Measurements from ENCODE around the gene RPL36AL.

Gene RPL36AL

DNA sequence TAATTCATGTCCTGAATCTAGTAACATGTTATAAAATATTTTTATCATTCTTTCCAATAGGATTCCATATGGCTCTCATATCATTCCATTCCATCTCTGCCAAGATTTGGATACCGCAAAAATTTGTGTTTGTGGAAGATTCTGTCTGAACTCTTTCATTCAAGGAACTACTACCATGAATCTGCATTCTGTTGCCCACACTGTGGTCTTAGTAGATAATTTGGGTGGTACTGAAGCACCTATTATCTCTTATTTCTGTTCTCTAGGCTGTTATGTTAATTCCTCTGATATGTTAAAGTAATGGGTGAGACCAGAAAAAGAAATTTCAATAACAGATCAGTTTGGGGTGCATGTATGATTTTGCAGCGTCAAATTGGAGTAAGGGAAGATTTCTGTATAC is 6.2 kb downstream of the RPL36AL start:
- Histone ChIP-seq H3K27ac (replicated peaks) (no peak overlapping the region), H3K27me3 (ENCODE audit: insufficient read depth, poor library complexity, severe bottlenecking) (no peaks in the 10 kb centered on the region), H3K4me3 (replicated peaks; ENCODE audit: insufficient read depth, low read length) (no peak overlapping the region)
- no peak for TF ChIP-seq POLR2AphosphoS5 (IDR thresholded peaks at IDR 0.05; ENCODE audit: low read depth)
- TF ChIP-seq, protein P1, sequence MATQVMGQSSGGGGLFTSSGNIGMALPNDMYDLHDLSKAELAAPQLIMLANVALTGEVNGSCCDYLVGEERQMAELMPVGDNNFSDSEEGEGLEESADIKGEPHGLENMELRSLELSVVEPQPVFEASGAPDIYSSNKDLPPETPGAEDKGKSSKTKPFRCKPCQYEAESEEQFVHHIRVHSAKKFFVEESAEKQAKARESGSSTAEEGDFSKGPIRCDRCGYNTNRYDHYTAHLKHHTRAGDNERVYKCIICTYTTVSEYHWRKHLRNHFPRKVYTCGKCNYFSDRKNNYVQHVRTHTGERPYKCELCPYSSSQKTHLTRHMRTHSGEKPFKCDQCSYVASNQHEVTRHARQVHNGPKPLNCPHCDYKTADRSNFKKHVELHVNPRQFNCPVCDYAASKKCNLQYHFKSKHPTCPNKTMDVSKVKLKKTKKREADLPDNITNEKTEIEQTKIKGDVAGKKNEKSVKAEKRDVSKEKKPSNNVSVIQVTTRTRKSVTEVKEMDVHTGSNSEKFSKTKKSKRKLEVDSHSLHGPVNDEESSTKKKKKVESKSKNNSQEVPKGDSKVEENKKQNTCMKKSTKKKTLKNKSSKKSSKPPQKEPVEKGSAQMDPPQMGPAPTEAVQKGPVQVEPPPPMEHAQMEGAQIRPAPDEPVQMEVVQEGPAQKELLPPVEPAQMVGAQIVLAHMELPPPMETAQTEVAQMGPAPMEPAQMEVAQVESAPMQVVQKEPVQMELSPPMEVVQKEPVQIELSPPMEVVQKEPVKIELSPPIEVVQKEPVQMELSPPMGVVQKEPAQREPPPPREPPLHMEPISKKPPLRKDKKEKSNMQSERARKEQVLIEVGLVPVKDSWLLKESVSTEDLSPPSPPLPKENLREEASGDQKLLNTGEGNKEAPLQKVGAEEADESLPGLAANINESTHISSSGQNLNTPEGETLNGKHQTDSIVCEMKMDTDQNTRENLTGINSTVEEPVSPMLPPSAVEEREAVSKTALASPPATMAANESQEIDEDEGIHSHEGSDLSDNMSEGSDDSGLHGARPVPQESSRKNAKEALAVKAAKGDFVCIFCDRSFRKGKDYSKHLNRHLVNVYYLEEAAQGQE (IDR thresholded peaks at IDR 0.05; ENCODE audit: insufficient replicate concordance, low read depth) = no peak
- no peak for TF ChIP-seq SPI1 (IDR thresholded peaks at IDR 0.05; ENCODE audit: borderline replicate concordance, low read depth)
- no peak for TF ChIP-seq GABPA (IDR thresholded peaks at IDR 0.05; ENCODE audit: low read depth)
- TF ChIP-seq, protein P2, sequence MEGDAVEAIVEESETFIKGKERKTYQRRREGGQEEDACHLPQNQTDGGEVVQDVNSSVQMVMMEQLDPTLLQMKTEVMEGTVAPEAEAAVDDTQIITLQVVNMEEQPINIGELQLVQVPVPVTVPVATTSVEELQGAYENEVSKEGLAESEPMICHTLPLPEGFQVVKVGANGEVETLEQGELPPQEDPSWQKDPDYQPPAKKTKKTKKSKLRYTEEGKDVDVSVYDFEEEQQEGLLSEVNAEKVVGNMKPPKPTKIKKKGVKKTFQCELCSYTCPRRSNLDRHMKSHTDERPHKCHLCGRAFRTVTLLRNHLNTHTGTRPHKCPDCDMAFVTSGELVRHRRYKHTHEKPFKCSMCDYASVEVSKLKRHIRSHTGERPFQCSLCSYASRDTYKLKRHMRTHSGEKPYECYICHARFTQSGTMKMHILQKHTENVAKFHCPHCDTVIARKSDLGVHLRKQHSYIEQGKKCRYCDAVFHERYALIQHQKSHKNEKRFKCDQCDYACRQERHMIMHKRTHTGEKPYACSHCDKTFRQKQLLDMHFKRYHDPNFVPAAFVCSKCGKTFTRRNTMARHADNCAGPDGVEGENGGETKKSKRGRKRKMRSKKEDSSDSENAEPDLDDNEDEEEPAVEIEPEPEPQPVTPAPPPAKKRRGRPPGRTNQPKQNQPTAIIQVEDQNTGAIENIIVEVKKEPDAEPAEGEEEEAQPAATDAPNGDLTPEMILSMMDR (IDR thresholded peaks at IDR 0.05; ENCODE audit: insufficient read depth, low read length) = no peak
- no peak for DNase-seq (ENCODE audit: low read depth in 1 of 2, low spot score in 1 of 2)

GRCh38 chr14:49612671-49613070 is 7.8 kb downstream of the RPL36AL start:
- H3K27ac ChIP-seq (replicated peaks) = no peak overlapping the region

DNA sequence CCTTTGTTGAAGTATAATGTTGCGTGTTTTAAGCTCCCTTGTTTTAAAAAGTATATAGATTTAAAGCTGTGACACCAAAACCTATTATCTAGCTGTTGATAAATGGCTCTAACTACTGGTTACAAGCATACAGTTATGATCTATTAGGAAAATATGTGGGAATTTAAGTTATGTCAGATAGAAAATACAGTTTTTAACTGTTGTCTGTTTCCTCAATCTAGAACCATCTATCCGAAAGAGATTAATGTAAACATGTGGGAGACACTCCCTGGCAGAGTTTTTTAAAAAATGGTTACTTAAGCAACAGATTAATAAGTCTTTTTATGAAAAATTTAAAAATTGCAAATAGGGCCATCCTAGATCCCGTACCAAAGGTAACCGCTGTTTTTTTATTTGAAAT is 8.2 kb downstream of the RPL36AL start:
- Histone ChIP-seq H3K27ac (replicated peaks) (no peak overlapping the region), H3K4me3 (replicated peaks; ENCODE audit: insufficient read depth, low read length) (no peak overlapping the region), H3K27me3 (ENCODE audit: insufficient read depth, poor library complexity, severe bottlenecking) (no peaks in the 10 kb centered on the region)
- no peak for DNase-seq (ENCODE audit: low read depth in 1 of 2, low spot score in 1 of 2)
- TF ChIP-seq, protein P2 (IDR thresholded peaks at IDR 0.05; ENCODE audit: insufficient read depth, low read length) = no peak
- TF ChIP-seq GABPA (IDR thresholded peaks at IDR 0.05; ENCODE audit: low read depth) (no peak), SPI1 (IDR thresholded peaks at IDR 0.05; ENCODE audit: borderline replicate concordance, low read depth) (no peak), POLR2AphosphoS5 (IDR thresholded peaks at IDR 0.05; ENCODE audit: low read depth) (no peak)
- TF ChIP-seq, protein P1 (IDR thresholded peaks at IDR 0.05; ENCODE audit: insufficient replicate concordance, low read depth) = no peak

More at GRCh38 chr14:49612671-49613070, 7.8 kb downstream of the RPL36AL start:
- TF ChIP-seq, protein P1 (IDR thresholded peaks at IDR 0.05; ENCODE audit: insufficient replicate concordance, low read depth) = no peak
- TF ChIP-seq POLR2AphosphoS5 (IDR thresholded peaks at IDR 0.05; ENCODE audit: low read depth) = no peak
- TF ChIP-seq GABPA (IDR thresholded peaks at IDR 0.05; ENCODE audit: low read depth) = no peak
- TF ChIP-seq, protein P2 (IDR thresholded peaks at IDR 0.05; ENCODE audit: insufficient read depth, low read length) = no peak
- no peak for TF ChIP-seq SPI1 (IDR thresholded peaks at IDR 0.05; ENCODE audit: borderline replicate concordance, low read depth)
- Histone ChIP-seq H3K4me3 (replicated peaks; ENCODE audit: insufficient read depth, low read length) (no peak overlapping the region), H3K27me3 (ENCODE audit: insufficient read depth, poor library complexity, severe bottlenecking) (no peaks in the 10 kb centered on the region)
- no peak for DNase-seq (ENCODE audit: low read depth in 1 of 2, low spot score in 1 of 2)
